H9 (cell line): ENCODE data around the gene ASPA. TPM values are rescaled to one million over a fixed set of nuclear protein-coding genes. Genes with fewer than 3 reads are reported as not detected.

Source experiments
- DNase-seq: peaks from one replicate; pipeline ENCODE4 v3.0.0-alpha.2; 2017
- H2AFZ ChIP-seq: one replicate; pipeline ENCODE4 v1.6.1; 2013; ENCODE audit warnings: mild to moderate bottlenecking, low read length, control low read depth, moderate library complexity
- H2AK5ac ChIP-seq: 2 replicates; pipeline ENCODE4 v1.6.1; 2013; ENCODE audit warnings: low read length, control low read depth, mixed read lengths; ENCODE audit not compliant: insufficient read length
- H2BK120ac ChIP-seq: one replicate; pipeline ENCODE4 v1.6.1; 2013; ENCODE audit warnings: low read depth, mild to moderate bottlenecking, low read length, control low read depth, inconsistent platforms; ENCODE audit not compliant: poor library complexity, severe bottlenecking
- H2BK12ac ChIP-seq: 2 replicates; pipeline ENCODE4 v1.6.1; 2013; ENCODE audit warnings: low read length, control low read depth, mixed read lengths, low read depth; ENCODE audit not compliant: insufficient read length
- H2BK15ac ChIP-seq: 2 replicates; pipeline ENCODE4 v1.6.1; 2013; ENCODE audit warnings: low read depth, low read length, control low read depth
- H2BK20ac ChIP-seq: one replicate; pipeline ENCODE4 v1.6.1; 2013; ENCODE audit warnings: low read depth, mild to moderate bottlenecking, low read length, control low read depth, inconsistent platforms; ENCODE audit not compliant: poor library complexity, severe bottlenecking
- H2BK5ac ChIP-seq: 2 replicates; pipeline ENCODE4 v1.6.1; 2013; ENCODE audit warnings: low read length, control low read depth, mixed read lengths; ENCODE audit not compliant: insufficient read length
- H3K14ac ChIP-seq: 2 replicates; pipeline ENCODE4 v1.6.1; 2013; ENCODE audit warnings: low read length, control low read depth; ENCODE audit not compliant: insufficient read depth
- H3K18ac ChIP-seq: 2 replicates; pipeline ENCODE4 v1.6.1; 2013; ENCODE audit warnings: low read depth, mild to moderate bottlenecking, mixed read lengths, low read length, control low read depth; ENCODE audit not compliant: insufficient read length
- H3K23ac ChIP-seq: 2 replicates; pipeline ENCODE4 v1.6.1; 2013; ENCODE audit warnings: low read length, control low read depth, mixed read lengths, low read depth; ENCODE audit not compliant: insufficient read length
- H3K23me2 ChIP-seq: 2 replicates; pipeline ENCODE4 v1.6.1; 2013; ENCODE audit warnings: low read depth, mild to moderate bottlenecking, mixed read lengths, low read length, control low read depth; ENCODE audit not compliant: insufficient read length, poor library complexity, severe bottlenecking
- H3K27ac ChIP-seq: 2 replicates; pipeline ENCODE4 v1.5.1; 2013; ENCODE audit warnings: low read length, control low read depth, mixed read lengths, low read depth; ENCODE audit not compliant: insufficient read length
- H3K27me3 ChIP-seq: 2 replicates; pipeline ENCODE4 v1.6.1; 2013; ENCODE audit warnings: low read length, control low read depth, inconsistent platforms; ENCODE audit not compliant: insufficient read depth
- H3K4ac ChIP-seq: 2 replicates; pipeline ENCODE4 v1.6.1; 2013; ENCODE audit warnings: low read depth, mild to moderate bottlenecking, control low read depth, inconsistent platforms, low read length, moderate library complexity
- H3K4me1 ChIP-seq: 2 replicates; pipeline ENCODE4 v1.6.1; 2013; ENCODE audit warnings: low read length, control low read depth, inconsistent platforms; ENCODE audit not compliant: insufficient read depth
- H3K4me2 ChIP-seq: 2 replicates; pipeline ENCODE4 v1.6.1; 2013; ENCODE audit warnings: low read length, control low read depth, mixed read lengths; ENCODE audit not compliant: insufficient read length, insufficient read depth
- H3K56ac ChIP-seq: 2 replicates; pipeline ENCODE4 v1.6.1; 2013; ENCODE audit warnings: low read depth, mild to moderate bottlenecking, mixed read lengths, low read length, control low read depth; ENCODE audit not compliant: insufficient read length
- H3K79me1 ChIP-seq: 2 replicates; pipeline ENCODE4 v1.6.1; 2013; ENCODE audit warnings: low read depth, mild to moderate bottlenecking, moderate library complexity, low read length, control low read depth, inconsistent platforms; ENCODE audit not compliant: insufficient read depth, poor library complexity, severe bottlenecking
- H3K79me2 ChIP-seq: 2 replicates; pipeline ENCODE4 v1.6.1; 2013; ENCODE audit warnings: low read length, control low read depth, inconsistent platforms; ENCODE audit not compliant: insufficient read depth
- H3K9ac ChIP-seq: 2 replicates; pipeline ENCODE4 v1.6.1; 2013; ENCODE audit warnings: low read length, control low read depth, mixed read lengths; ENCODE audit not compliant: insufficient read length; ENCODE audit errors: extremely low read depth
- H3K9me3 ChIP-seq: one replicate; pipeline ENCODE4 v1.6.1; 2013; ENCODE audit warnings: low read depth, low read length, inconsistent platforms; ENCODE audit not compliant: control insufficient read depth
- H3T11ph ChIP-seq: one replicate; pipeline ENCODE4 v1.6.1; 2013; ENCODE audit warnings: mild to moderate bottlenecking, low read length, control low read depth, inconsistent platforms
- H4K20me1 ChIP-seq: one replicate; pipeline ENCODE4 v1.6.1; 2013; ENCODE audit not compliant: control insufficient read depth, insufficient read length, insufficient read depth
- H4K5ac ChIP-seq: 2 replicates; pipeline ENCODE4 v1.6.1; 2013; ENCODE audit warnings: low read depth, mild to moderate bottlenecking, mixed read lengths, low read length, control low read depth; ENCODE audit not compliant: insufficient read length
- H4K8ac ChIP-seq: replicated peaks from 2 replicates; pipeline ENCODE4 v1.6.1; 2013; ENCODE audit warnings: low read length, control low read depth, mixed read lengths, low read depth; ENCODE audit not compliant: insufficient read length
- H4K91ac ChIP-seq: 2 replicates; pipeline ENCODE4 v1.6.1; 2013; ENCODE audit warnings: low read depth, mild to moderate bottlenecking, moderate library complexity, mixed read lengths, low read length, control low read depth; ENCODE audit not compliant: insufficient read length
- H3K27ac Mint-ChIP-seq, 3 experiments: 2 replicates in 2 of 3; 3 replicates in 1 of 3; pipeline ENCODE4 v1.8.0; 2020 to 2021; ENCODE audit warnings: mixed read lengths in 3 of 3, mild to moderate bottlenecking in 1 of 3, moderate library complexity in 1 of 3
- H3K27me3 Mint-ChIP-seq: 2 replicates; pipeline ENCODE4 v1.8.0; 2021; ENCODE audit warnings: low read depth, mild to moderate bottlenecking, moderate library complexity, mixed read lengths
- H3K36me3 Mint-ChIP-seq, 3 experiments: 2 replicates in 2 of 3; 3 replicates in 1 of 3; pipeline ENCODE4 v1.8.0; 2020 to 2021; ENCODE audit warnings: low read depth in 3 of 3, mixed read lengths in 3 of 3; ENCODE audit not compliant: insufficient read depth in 1 of 3
- H3K4me1 Mint-ChIP-seq, 2 experiments: 2 replicates each; pipeline ENCODE4 v1.8.0; 2020; ENCODE audit warnings: mixed read lengths in 2 of 2
- H3K4me3 Mint-ChIP-seq, 2 experiments: 2 replicates in 1 of 2; 3 replicates in 1 of 2; pipeline ENCODE4 v1.8.0; 2020 to 2021; ENCODE audit warnings: mild to moderate bottlenecking in 2 of 2, mixed read lengths in 2 of 2, moderate library complexity in 1 of 2
- H3K9me3 Mint-ChIP-seq, 2 experiments: 2 replicates in 1 of 2; 3 replicates in 1 of 2; pipeline ENCODE4 v1.8.0; 2020; ENCODE audit warnings: mild to moderate bottlenecking in 2 of 2, mixed read lengths in 2 of 2, moderate library complexity in 1 of 2
- CTCF ChIP-seq: fragments of 200-600 bp; sonication (generic); conservative IDR thresholded peaks from 3 replicates; pipeline ENCODE4 v1.8.0; 2021; ENCODE audit warnings: antibody characterized with exemption, mild to moderate bottlenecking
- WGBS: extraction: QIAGEN DNeasy Blood & Tissue Kit; methylation state at CpG from one replicate; pipeline ENCODE4 v1.1.7; 2013; ENCODE audit warnings: missing lambda C conversion rate, low lambda C conversion rate, mixed read lengths; ENCODE audit not compliant: insufficient read length; ENCODE audit errors: extremely low coverage; 5-methylcytosine and 5-hydroxymethylcytosine counted together
- total RNA-seq: library from RNA; stranded (reverse); gene quantifications from 2 replicates; pipeline ENCODE4 v1.2.1, GENCODE V29; 2021

Gene ASPA
- total RNA-seq, 1 experiment from 2014 or later: not detected

- Histone ChIP-seq H2BK12ac (no peak overlapping the region), H4K8ac (no peak overlapping the region), H4K91ac (no peak overlapping the region), H3K9me3 (no peaks in the 10 kb centered on the region), H2AK5ac (no peak overlapping the region), H3K4ac (no peak overlapping the region), H3K79me1 (no peaks in the 10 kb centered on the region), H3K27ac (no peak overlapping the region), H2AFZ (no peak overlapping the region), H2BK15ac (no peak overlapping the region), H3K56ac (no peak overlapping the region), H3K14ac (no peak overlapping the region), H2BK20ac (no peak overlapping the region), H4K20me1 (no peaks in the 10 kb centered on the region), H3K27me3 (no peaks in the 10 kb centered on the region), H3K79me2 (no peaks in the 10 kb centered on the region), H3K23ac (no peak overlapping the region), H3K4me2 (no peak overlapping the region), H4K5ac (no peak overlapping the region), H3K9ac (no peak overlapping the region), H3K4me1 (no peaks in the 10 kb centered on the region), H2BK120ac (no peak overlapping the region), H3K18ac (no peak overlapping the region), H3K23me2 (no peaks in the 10 kb centered on the region), H2BK5ac (no peak overlapping the region), H3T11ph (no peak overlapping the region)
- Mint-ChIP-seq H3K27ac (no peak overlapping the region; a peak in 1 of 7 replicates), H3K4me1 (peaks cover 0 to 4% of the 10 kb centered on the region in 2 experiments; a peak in 1 of 4 replicates), H3K36me3 (peaks cover 0 to 5% (median 0%) of the 10 kb centered on the region in 3 experiments; a peak in 2 of 7 replicates), H3K9me3 (peaks cover 5 to 6% of the 10 kb centered on the region in 2 experiments; a peak in 3 of 5 replicates), H3K27me3 (peaks cover 2% of the 10 kb centered on the region; the same call in 1 of the 2 replicates), H3K4me3 (no peak overlapping the region)
- TF ChIP-seq CTCF: peak; percentile 47
- DNase-seq: peak; percentile 57
- WGBS: no CpG with 5 or more reads among the region's 6 CpGs
Measured at GRCh38 chr17:3551189-3551588, 75.4 kb downstream of the ASPA start.
